SU-DHL-6 (cell line): ENCODE data around the gene MPHOSPH6.

ENCODE experiments used
- CTCF ChIP-seq: fragments of 200-600 bp; sonication (generic); IDR thresholded peaks from one replicate; pipeline ENCODE4 v1.5.1; 2017; ENCODE audit warnings: antibody characterized with exemption, mild to moderate bottlenecking, low read length, moderate library complexity; ENCODE audit not compliant: insufficient read depth, poor library complexity, severe bottlenecking
- EZH2phosphoT487 ChIP-seq: fragments of 200-600 bp; sonication (generic), shearing (Covaris generic); conservative IDR thresholded peaks from 2 replicates; pipeline ENCODE4 v1.6.1; 2018; ENCODE audit warnings: mild to moderate bottlenecking, antibody characterized with exemption, low read length, moderate library complexity, mixed read lengths

- TF ChIP-seq CTCF (no peak), EZH2phosphoT487 (no peak)
These were observed 19.5 kb downstream of the MPHOSPH6 start for GRCh38 chr16:82150549-82150948.
